ENCODE data around the gene CRBN. TPM values are rescaled to one million over a fixed set of nuclear protein-coding genes. Genes with fewer than 3 reads are reported as not detected.

CRBN gene
- total and polyA plus RNA-seq, 9 of the 15 experiments (the other 6 are each of a cell fraction or from before 2014, with no cell fraction given) = 40.8 to 331 (median 57.4) TPM

DNA sequence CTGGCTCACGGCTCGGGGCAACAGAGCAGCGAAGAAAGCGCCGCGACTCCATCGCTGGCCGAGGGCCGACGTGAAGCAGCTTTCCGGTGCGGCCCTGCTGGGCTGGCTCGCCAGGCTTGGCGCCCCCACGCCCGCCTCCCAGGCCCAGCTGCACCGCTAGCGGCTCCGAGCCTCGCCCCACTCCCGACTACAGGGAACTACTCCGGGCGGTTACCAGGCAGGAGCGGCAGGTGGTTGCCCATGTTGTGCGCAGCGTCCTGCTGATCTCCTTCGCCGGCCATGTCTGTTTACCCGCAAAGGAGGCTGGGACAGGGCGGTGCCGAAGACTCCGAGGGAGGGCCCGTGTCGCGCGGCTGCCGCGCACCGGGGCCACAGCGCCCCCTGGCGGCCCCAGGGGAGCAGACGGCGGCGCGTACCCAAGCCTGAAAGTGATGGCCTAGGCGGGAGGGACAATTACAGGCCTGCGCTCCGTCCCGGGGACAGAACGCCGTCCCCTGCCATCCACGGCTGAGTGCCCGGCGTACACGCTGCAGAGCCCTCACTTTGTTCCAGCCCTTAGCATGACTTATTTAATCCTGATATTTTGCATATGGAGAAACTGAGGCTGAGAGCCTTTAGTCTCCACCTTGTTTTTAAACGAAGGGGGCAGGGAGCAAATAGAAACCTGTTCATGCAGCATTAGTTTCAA, at the start of gene CRBN (continued):
- TF ChIP-seq, protein P1, sequence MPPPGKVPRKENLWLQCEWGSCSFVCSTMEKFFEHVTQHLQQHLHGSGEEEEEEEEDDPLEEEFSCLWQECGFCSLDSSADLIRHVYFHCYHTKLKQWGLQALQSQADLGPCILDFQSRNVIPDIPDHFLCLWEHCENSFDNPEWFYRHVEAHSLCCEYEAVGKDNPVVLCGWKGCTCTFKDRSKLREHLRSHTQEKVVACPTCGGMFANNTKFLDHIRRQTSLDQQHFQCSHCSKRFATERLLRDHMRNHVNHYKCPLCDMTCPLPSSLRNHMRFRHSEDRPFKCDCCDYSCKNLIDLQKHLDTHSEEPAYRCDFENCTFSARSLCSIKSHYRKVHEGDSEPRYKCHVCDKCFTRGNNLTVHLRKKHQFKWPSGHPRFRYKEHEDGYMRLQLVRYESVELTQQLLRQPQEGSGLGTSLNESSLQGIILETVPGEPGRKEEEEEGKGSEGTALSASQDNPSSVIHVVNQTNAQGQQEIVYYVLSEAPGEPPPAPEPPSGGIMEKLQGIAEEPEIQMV (tag; conservative IDR thresholded peaks at IDR 0.05; ENCODE audit: low read depth) = no peak
- TF ChIP-seq, protein P2, sequence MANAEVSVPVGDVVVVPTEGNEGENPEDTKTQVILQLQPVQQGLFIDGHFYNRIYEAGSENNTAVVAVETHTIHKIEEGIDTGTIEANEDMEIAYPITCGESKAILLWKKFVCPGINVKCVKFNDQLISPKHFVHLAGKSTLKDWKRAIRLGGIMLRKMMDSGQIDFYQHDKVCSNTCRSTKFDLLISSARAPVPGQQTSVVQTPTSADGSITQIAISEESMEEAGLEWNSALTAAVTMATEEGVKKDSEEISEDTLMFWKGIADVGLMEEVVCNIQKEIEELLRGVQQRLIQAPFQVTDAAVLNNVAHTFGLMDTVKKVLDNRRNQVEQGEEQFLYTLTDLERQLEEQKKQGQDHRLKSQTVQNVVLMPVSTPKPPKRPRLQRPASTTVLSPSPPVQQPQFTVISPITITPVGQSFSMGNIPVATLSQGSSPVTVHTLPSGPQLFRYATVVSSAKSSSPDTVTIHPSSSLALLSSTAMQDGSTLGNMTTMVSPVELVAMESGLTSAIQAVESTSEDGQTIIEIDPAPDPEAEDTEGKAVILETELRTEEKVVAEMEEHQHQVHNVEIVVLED (CRISPR knock-in tag; IDR thresholded peaks at IDR 0.05) = peak; percentile 53
- TF ChIP-seq ZNF830 (CRISPR knock-in tag; IDR thresholded peaks at IDR 0.05) (no peak), DACH1 (IDR thresholded peaks at IDR 0.05; ENCODE audit: partially characterized antibody) (peak; percentile 34), ZNF764 (CRISPR knock-in tag; IDR thresholded peaks at IDR 0.05; ENCODE audit: low read depth) (no peak), SIX5 (IDR thresholded peaks at IDR 0.05; ENCODE audit: borderline replicate concordance in 1 of 2, insufficient read depth in 1 of 2, low read depth in 1 of 2, low read length in 2 of 2) (no peak), PURB (CRISPR knock-in tag; IDR thresholded peaks at IDR 0.05; ENCODE audit: low read depth) (no peak), ZNF445 (CRISPR knock-in tag; IDR thresholded peaks at IDR 0.05; ENCODE audit: low read depth) (no peak), ESRRA (IDR thresholded peaks at IDR 0.05; ENCODE audit: borderline replicate concordance, low read depth) (peak; percentile 82), ZNF717 (CRISPR knock-in tag; IDR thresholded peaks at IDR 0.05) (no peak), OTX1 (CRISPR knock-in tag; IDR thresholded peaks at IDR 0.05) (0 out of 2 replicates have a peak, but pooled peaks have one; percentile 3), NCOA2 (IDR thresholded peaks at IDR 0.05; ENCODE audit: partially characterized antibody in 2 of 2) (no peak), XRCC5 (IDR thresholded peaks at IDR 0.05; ENCODE audit: low read depth, low read length) (peak; percentile 96), ERF (CRISPR knock-in tag; IDR thresholded peaks at IDR 0.05) (no peak), LEF1 (IDR thresholded peaks at IDR 0.05) (no peak), ILK (tag; IDR thresholded peaks at IDR 0.05; ENCODE audit: borderline replicate concordance, low read depth) (no peak), MCM2 (IDR thresholded peaks at IDR 0.05; ENCODE audit: low read depth) (no peak)
- TF ChIP-seq, protein P3, sequence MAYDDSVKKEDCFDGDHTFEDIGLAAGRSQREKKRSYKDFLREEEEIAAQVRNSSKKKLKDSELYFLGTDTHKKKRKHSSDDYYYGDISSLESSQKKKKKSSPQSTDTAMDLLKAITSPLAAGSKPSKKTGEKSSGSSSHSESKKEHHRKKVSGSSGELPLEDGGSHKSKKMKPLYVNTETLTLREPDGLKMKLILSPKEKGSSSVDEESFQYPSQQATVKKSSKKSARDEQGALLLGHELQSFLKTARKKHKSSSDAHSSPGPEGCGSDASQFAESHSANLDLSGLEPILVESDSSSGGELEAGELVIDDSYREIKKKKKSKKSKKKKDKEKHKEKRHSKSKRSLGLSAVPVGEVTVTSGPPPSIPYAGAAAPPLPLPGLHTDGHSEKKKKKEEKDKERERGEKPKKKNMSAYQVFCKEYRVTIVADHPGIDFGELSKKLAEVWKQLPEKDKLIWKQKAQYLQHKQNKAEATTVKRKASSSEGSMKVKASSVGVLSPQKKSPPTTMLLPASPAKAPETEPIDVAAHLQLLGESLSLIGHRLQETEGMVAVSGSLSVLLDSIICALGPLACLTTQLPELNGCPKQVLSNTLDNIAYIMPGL (CRISPR knock-in tag; IDR thresholded peaks at IDR 0.05) = peak; percentile 95; the same call in 1 of the 2 replicates
- TF ChIP-seq, protein P4, sequence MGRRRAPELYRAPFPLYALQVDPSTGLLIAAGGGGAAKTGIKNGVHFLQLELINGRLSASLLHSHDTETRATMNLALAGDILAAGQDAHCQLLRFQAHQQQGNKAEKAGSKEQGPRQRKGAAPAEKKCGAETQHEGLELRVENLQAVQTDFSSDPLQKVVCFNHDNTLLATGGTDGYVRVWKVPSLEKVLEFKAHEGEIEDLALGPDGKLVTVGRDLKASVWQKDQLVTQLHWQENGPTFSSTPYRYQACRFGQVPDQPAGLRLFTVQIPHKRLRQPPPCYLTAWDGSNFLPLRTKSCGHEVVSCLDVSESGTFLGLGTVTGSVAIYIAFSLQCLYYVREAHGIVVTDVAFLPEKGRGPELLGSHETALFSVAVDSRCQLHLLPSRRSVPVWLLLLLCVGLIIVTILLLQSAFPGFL (CRISPR knock-in tag; IDR thresholded peaks at IDR 0.05) = no peak
- TF ChIP-seq, protein P5, sequence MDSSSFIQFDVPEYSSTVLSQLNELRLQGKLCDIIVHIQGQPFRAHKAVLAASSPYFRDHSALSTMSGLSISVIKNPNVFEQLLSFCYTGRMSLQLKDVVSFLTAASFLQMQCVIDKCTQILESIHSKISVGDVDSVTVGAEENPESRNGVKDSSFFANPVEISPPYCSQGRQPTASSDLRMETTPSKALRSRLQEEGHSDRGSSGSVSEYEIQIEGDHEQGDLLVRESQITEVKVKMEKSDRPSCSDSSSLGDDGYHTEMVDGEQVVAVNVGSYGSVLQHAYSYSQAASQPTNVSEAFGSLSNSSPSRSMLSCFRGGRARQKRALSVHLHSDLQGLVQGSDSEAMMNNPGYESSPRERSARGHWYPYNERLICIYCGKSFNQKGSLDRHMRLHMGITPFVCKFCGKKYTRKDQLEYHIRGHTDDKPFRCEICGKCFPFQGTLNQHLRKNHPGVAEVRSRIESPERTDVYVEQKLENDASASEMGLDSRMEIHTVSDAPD (CRISPR knock-in tag; IDR thresholded peaks at IDR 0.05) = no peak

Data from K562 (cell line).